Endodermal cell (in vitro differentiated cells): Measurements from ENCODE around the gene KCNG1. TPM values are rescaled to one million over a fixed set of nuclear protein-coding genes. Genes with fewer than 3 reads are reported as not detected.

Experiments
- DNase-seq: peaks from one replicate; pipeline ENCODE4 v3.0.0-alpha.2; 2017
- H3K27ac ChIP-seq: 2 replicates; pipeline ENCODE4 v1.5.1; 2013; ENCODE audit warnings: mild to moderate bottlenecking, low read depth, low read length, moderate library complexity
- H3K27me3 ChIP-seq: 2 replicates; pipeline ENCODE4 v1.6.1; 2013; ENCODE audit warnings: mild to moderate bottlenecking, low read length, moderate library complexity; ENCODE audit not compliant: insufficient read depth, control insufficient read depth, poor library complexity, severe bottlenecking
- H3K36me3 ChIP-seq: 2 replicates; pipeline ENCODE4 v1.7.0; 2013; ENCODE audit warnings: mild to moderate bottlenecking, low read length, moderate library complexity; ENCODE audit not compliant: control insufficient read depth, insufficient read depth
- H3K4me1 ChIP-seq: one replicate; pipeline ENCODE4 v1.7.0; 2013; ENCODE audit warnings: low read length; ENCODE audit not compliant: control insufficient read depth, insufficient read depth
- H3K4me3 ChIP-seq: 2 replicates; pipeline ENCODE4 v1.5.1; 2013; ENCODE audit warnings: mild to moderate bottlenecking, low read length, moderate library complexity
- H3K9ac ChIP-seq: 2 replicates; pipeline ENCODE4 v1.6.1; 2013; ENCODE audit warnings: mild to moderate bottlenecking, low read length, moderate library complexity; ENCODE audit not compliant: poor library complexity, severe bottlenecking; ENCODE audit errors: extremely low read depth
- H3K9me3 ChIP-seq: 2 replicates; pipeline ENCODE4 v1.6.1; 2013; ENCODE audit warnings: mild to moderate bottlenecking, low read length, moderate library complexity; ENCODE audit not compliant: control insufficient read depth
- H3K27ac Mint-ChIP-seq: 2 replicates; pipeline ENCODE4 v1.8.0; 2020; ENCODE audit warnings: mixed read lengths
- H3K27me3 Mint-ChIP-seq: 2 replicates; pipeline ENCODE4 v1.8.0; 2021; ENCODE audit warnings: mild to moderate bottlenecking, mixed read lengths; ENCODE audit not compliant: insufficient read depth
- H3K36me3 Mint-ChIP-seq: 2 replicates; pipeline ENCODE4 v1.8.0; 2020; ENCODE audit warnings: low read depth, mixed read lengths
- H3K4me1 Mint-ChIP-seq: 2 replicates; pipeline ENCODE4 v1.8.0; 2020; ENCODE audit warnings: mixed read lengths
- H3K4me3 Mint-ChIP-seq: 2 replicates; pipeline ENCODE4 v1.8.0; 2020; ENCODE audit warnings: mild to moderate bottlenecking, moderate library complexity, mixed read lengths
- H3K9me3 Mint-ChIP-seq: 2 replicates; pipeline ENCODE4 v1.8.0; 2020; ENCODE audit warnings: mild to moderate bottlenecking, mixed read lengths
- WGBS, 2 experiments: methylation state at CpG; one replicate each; pipeline versions ENCODE4 v1.1.5 to v1.1.7; 2013; ENCODE audit warnings: missing lambda C conversion rate in 2 of 2, mixed read lengths in 1 of 2; ENCODE audit not compliant: insufficient coverage in 1 of 2, insufficient read length in 1 of 2; 5-methylcytosine and 5-hydroxymethylcytosine counted together
- total RNA-seq, 2 donors: library from RNA; stranded (reverse); fragmentation: NEBNext Ultra II Directional in 1 of 2; extraction: Animal tissue kit (Norgen Biotek cat#: 25700) in 1 of 2; gene quantifications; 2 replicates in 1 of 2; 3 replicates in 1 of 2; pipeline ENCODE4 v1.2.1, GENCODE V29; 2021
- TF ChIP-seq, protein P1 (sequence below): fragments of 200-600 bp; sonication (generic); conservative IDR thresholded peaks from 2 replicates; pipeline ENCODE4 v1.5.0; 2021; ENCODE audit warnings: antibody characterized with exemption, mild to moderate bottlenecking

The KCNG1 gene
- total RNA-seq, 2 donors from 2014 or later = 106 to 126 TPM

DNA sequence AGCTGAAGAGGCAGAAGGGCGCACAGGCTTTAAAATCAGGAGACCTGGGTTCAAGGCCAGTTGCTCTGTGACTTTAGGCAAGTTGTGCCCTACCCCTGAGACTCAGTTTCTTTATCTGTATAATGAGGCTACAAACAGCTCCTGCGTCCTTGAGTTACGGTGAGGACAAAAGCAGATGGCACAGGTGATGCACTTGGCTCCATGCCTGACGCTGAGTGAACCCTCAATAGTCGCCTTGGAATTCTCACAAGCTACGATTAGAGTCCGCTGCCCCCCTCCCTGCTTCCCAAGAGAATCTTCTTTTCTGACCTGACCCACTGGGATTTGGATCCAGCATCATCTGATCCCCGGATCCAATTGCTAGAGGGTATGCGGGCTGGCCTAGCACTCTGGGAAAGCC lies 6.4 kb downstream of the KCNG1 start:
- Histone ChIP-seq H3K9me3 (no peaks in the 10 kb centered on the region), H3K27me3 (no peaks in the 10 kb centered on the region), H3K4me1 (peaks cover 20% of the 10 kb centered on the region), H3K4me3 (no peak overlapping the region), H3K36me3 (peaks cover 80% of the 10 kb centered on the region), H3K9ac (no peak overlapping the region), H3K27ac (no peak overlapping the region)
- H3K36me3 Mint-ChIP-seq = peaks cover 58% of the 10 kb centered on the region
- no peak overlapping the region for H3K4me3 Mint-ChIP-seq
- WGBS, 2 experiments = 93 to 97% methylated on average over 8 to 9 of the region's 9 CpGs
- H3K4me1 Mint-ChIP-seq = peaks cover 45% of the 10 kb centered on the region
- H3K9me3 Mint-ChIP-seq = no peaks in the 10 kb centered on the region
- DNase-seq = no peak
- no peak overlapping the region for H3K27ac Mint-ChIP-seq
- TF ChIP-seq, protein P1, sequence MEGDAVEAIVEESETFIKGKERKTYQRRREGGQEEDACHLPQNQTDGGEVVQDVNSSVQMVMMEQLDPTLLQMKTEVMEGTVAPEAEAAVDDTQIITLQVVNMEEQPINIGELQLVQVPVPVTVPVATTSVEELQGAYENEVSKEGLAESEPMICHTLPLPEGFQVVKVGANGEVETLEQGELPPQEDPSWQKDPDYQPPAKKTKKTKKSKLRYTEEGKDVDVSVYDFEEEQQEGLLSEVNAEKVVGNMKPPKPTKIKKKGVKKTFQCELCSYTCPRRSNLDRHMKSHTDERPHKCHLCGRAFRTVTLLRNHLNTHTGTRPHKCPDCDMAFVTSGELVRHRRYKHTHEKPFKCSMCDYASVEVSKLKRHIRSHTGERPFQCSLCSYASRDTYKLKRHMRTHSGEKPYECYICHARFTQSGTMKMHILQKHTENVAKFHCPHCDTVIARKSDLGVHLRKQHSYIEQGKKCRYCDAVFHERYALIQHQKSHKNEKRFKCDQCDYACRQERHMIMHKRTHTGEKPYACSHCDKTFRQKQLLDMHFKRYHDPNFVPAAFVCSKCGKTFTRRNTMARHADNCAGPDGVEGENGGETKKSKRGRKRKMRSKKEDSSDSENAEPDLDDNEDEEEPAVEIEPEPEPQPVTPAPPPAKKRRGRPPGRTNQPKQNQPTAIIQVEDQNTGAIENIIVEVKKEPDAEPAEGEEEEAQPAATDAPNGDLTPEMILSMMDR = no peak
- H3K27me3 Mint-ChIP-seq = no peaks in the 10 kb centered on the region

DNA sequence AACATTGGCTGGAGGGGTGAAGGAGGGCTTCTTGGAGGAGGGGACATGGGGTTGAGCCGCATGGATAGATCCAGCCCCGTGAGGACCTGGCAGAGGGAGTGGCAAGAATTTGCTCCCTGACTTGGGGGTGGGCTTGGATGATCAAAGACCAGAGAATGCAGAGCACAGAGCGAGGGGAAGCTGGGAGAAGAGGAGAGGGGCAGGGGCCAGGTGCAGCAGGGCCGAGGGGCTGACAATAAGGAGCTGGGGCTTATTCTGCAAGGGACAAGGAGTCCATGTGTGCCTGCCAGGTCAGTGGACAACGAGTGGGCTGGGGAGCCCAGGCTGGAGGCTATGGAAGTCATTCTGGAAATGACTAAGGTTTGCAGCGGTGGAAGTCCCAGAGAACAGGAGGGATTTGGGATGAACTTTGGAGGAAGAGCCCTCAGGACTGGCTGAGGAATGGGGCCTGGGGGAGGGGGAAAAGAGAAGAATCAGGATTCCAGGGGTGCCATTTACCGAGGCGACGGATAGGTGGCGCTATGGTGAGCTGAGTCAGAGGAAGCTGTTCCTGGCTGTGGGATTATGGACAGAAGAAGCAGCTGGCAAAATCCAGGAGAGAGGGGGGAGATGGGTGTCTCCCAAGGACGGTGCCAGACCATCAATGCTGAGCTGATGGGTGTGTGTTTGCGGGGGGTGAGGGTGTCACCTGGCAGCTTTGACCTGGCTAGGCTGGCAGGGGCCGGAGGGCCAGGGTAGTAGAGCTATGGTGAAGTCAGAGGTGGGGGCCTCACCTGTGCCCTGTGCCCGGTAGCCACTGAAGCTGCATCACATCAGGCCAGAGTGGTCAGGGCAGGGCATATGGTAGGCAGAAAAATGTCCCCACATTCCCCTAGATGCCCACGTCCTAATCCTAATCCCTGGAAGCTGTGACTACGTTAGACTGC lies 7.8 kb downstream of the KCNG1 start:
- Mint-ChIP-seq H3K27me3 (no peaks in the 10 kb centered on the region), H3K4me1 (peaks cover 31% of the 10 kb centered on the region), H3K27ac (peak overlapping the region; percentile 64), H3K4me3 (peak overlapping the region; percentile 5), H3K9me3 (no peaks in the 10 kb centered on the region), H3K36me3 (peaks cover 72% of the 10 kb centered on the region)
- peaks cover 76% of the 10 kb centered on the region for H3K36me3 ChIP-seq
- H3K4me3 ChIP-seq = peak overlapping the region; percentile 9
- DNase-seq = peak; percentile 95
- H3K27ac ChIP-seq = no peak overlapping the region
- peaks cover 14% of the 10 kb centered on the region for H3K4me1 ChIP-seq
- TF ChIP-seq, protein P1 = peak; percentile 89
- WGBS, 2 experiments = 48 to 53% methylated on average over 11 to 16 of the region's 16 CpGs
- no peaks in the 10 kb centered on the region for H3K9me3 ChIP-seq
- H3K9ac ChIP-seq = no peak overlapping the region
- no peaks in the 10 kb centered on the region for H3K27me3 ChIP-seq

DNA sequence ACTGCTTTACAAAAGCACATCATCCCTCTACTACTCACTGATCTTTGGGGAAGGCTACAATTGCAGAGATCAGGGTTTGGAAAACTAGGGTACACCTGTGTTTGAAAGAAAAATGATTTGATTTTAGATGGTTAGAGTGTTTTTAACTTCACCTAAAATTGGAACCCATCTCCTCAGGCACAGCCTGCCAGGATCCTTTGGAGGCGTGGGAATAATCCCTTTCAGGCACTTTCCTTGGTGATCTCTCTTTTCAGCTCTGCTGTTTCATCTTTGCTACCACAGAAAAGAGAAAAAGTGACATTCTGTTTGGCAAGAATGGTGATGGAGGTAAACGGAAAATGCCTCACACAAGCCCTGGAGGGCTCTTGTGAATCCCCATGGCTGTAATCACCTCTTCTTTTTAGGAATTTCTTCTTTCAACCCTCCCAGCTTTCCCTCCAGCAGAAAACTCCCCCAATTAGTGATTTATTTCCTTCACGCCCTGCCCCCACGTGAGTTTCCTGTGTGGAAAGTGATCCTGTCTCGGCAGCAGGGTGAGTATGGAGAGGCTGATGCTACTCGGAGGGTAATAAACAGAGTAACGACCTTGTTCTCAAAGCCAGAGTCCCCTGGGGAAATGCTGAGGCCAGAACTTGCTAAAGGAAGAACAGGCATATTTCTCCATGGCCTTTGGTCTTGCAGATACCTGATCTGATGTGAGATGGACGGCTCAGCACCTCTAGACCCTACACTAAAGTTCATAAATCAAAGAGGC lies 9.2 kb downstream of the KCNG1 start:
- Mint-ChIP-seq H3K4me3 (peak overlapping the region; percentile 5), H3K27me3 (no peaks in the 10 kb centered on the region), H3K36me3 (peaks cover 70% of the 10 kb centered on the region), H3K4me1 (peaks cover 25% of the 10 kb centered on the region), H3K9me3 (no peaks in the 10 kb centered on the region), H3K27ac (peak overlapping the region; percentile 1)
- Histone ChIP-seq H3K27ac (no peak overlapping the region), H3K27me3 (no peaks in the 10 kb centered on the region), H3K4me1 (peaks cover 10% of the 10 kb centered on the region), H3K4me3 (no peak overlapping the region), H3K9me3 (no peaks in the 10 kb centered on the region), H3K36me3 (peaks cover 77% of the 10 kb centered on the region), H3K9ac (no peak overlapping the region)
- TF ChIP-seq, protein P1 = no peak
- WGBS, 2 experiments = 79 to 80% methylated on average over 4 to 8 of the region's 8 CpGs
- no peak for DNase-seq
